KOPT-K1 (cell line): ENCODE data around the gene MPV17L2.

ENCODE experiments used
- H3K27ac ChIP-seq: fragments of 200-600 bp; sonication (generic); 2 replicates; pipeline ENCODE4 v1.5.1; 2016; ENCODE audit warnings: antibody characterized with exemption, mild to moderate bottlenecking, low read depth, low read length; ENCODE audit not compliant: poor library complexity, severe bottlenecking
- H3K36me3 ChIP-seq: fragments of 200-600 bp; sonication (generic); 2 replicates; pipeline ENCODE4 v1.5.1; 2017; ENCODE audit warnings: antibody characterized with exemption, mild to moderate bottlenecking, low read length, moderate library complexity; ENCODE audit not compliant: insufficient read depth
- H3K9me3 ChIP-seq: fragments of 200-600 bp; sonication (generic); 2 replicates; pipeline ENCODE4 v1.5.1; 2017; ENCODE audit warnings: antibody characterized with exemption, low read length, mild to moderate bottlenecking; ENCODE audit not compliant: insufficient read depth, poor library complexity, severe bottlenecking

MPV17L2 gene

DNA sequence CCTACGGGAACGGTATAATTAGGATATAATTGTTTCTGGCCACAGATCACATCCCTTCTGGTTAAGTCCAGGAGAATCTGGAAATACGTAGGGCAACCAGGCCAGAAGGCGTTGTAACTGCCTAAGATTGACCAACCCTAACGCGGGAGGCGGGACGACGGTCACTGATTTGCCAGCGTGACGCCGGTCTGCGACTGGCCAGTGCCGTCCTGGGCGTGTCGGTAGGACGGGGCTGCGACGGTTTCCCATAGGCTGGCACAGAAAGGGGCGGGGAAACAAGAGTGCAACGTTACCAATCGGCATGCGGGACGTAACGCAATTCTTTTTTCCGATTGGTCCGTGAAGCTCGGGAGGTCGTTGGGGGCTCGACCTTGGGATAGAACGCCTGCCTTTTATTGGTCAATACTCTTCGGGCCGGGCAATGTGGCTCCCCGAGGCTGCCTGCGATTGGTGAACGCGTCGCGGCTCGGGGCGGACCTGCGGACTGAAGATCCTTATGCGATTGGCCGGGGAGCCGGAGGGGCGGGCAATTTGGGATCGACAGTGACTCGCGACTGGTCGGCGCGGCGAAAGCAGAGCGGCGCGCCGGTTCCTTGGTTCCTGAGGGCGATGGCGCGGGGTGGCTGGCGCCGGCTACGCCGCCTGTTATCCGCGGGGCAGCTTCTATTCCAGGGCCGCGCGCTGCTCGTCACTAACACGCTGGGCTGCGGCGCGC lies at the start of gene MPV17L2:
MPV17L2 (plus strand) TSS at position 546 of the 715 bp plus-strand sequence; CDS start at position 610, 64 bp downstream.
- peaks cover 7% of the 10 kb centered on the region; the same call in 1 of the 2 replicates for H3K36me3 ChIP-seq
- H3K27ac ChIP-seq, result peak within 1 kb of the TSS; percentile 64
- no peaks in the 10 kb centered on the region for H3K9me3 ChIP-seq

DNA sequence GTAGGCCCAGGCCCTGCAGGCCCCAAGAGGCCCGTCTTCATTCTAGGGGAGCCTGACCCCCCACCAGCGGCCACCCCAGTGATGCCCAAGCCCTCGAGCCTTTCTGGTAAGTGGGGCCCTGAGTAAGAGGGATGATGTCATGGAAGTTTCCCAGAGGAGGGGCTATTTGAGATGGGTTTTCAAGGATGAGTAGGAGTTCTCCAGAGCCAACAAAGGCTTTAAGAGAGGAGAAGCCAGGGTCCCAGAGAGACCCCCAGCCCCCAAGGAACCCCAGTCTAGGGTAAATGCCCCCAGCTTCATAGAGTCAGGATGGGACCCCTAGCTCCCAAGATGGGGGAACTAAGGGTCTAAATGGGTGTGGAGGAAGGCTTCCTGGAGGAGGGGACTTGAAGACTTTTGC lies 49.1 kb upstream of the MPV17L2 start:
- Histone ChIP-seq H3K36me3 (peaks cover 71% of the 10 kb centered on the region), H3K9me3 (no peaks in the 10 kb centered on the region)

GRCh38 chr19:18144361-18144760 lies 48.7 kb upstream of the MPV17L2 start:
- H3K27ac ChIP-seq, result no peak overlapping the region
- H3K9me3 ChIP-seq, result no peaks in the 10 kb centered on the region
- peaks cover 67% of the 10 kb centered on the region for H3K36me3 ChIP-seq

More for the DNA sequence above, 49.1 kb upstream of the MPV17L2 start:
- no peak overlapping the region for H3K27ac ChIP-seq

- Histone ChIP-seq H3K27ac (no peak overlapping the region), H3K36me3 (peaks cover 67% of the 10 kb centered on the region), H3K9me3 (no peaks in the 10 kb centered on the region)
These were observed 48.1 kb upstream of the MPV17L2 start for GRCh38 chr19:18144906-18145305.

DNA sequence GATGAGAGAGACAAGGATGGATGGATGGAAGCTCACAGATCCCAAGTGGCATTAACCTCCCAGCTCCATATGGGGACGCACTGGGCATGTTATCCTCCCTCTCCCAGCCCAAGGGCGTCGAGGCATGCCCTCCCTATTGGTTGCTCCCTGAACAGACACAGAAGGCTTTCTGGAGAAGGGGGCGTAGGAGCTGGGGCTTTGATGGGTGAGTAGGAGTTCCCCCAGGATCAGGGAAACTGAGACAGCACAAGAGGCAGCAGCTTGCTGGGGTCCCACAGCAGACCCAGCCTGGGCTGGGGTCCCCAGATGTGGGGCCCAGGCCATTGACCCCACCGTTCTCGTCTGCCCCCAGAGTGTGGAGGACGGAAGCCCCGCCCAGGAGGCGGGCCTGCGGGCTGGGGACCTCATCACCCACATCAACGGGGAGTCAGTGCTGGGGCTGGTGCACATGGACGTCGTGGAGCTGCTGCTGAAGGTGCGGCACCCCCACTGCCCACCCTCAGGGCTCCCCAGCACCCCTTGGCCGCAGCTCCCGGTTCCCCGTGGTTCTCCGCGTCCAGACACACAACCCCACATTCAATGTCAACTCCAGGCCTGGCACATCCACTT lies 47.5 kb upstream of the MPV17L2 start:
- peaks cover 63% of the 10 kb centered on the region for H3K36me3 ChIP-seq
- H3K27ac ChIP-seq, result no peak overlapping the region
- no peaks in the 10 kb centered on the region for H3K9me3 ChIP-seq

- peaks cover 50% of the 10 kb centered on the region for H3K36me3 ChIP-seq
- no peak overlapping the region for H3K27ac ChIP-seq
- H3K9me3 ChIP-seq, result no peaks in the 10 kb centered on the region
These were observed 45.6 kb upstream of the MPV17L2 start for GRCh38 chr19:18147396-18147795.

GRCh38 chr19:18149596-18149975 lies 43.4 kb upstream of the MPV17L2 start:
- peaks cover 28% of the 10 kb centered on the region for H3K36me3 ChIP-seq

DNA sequence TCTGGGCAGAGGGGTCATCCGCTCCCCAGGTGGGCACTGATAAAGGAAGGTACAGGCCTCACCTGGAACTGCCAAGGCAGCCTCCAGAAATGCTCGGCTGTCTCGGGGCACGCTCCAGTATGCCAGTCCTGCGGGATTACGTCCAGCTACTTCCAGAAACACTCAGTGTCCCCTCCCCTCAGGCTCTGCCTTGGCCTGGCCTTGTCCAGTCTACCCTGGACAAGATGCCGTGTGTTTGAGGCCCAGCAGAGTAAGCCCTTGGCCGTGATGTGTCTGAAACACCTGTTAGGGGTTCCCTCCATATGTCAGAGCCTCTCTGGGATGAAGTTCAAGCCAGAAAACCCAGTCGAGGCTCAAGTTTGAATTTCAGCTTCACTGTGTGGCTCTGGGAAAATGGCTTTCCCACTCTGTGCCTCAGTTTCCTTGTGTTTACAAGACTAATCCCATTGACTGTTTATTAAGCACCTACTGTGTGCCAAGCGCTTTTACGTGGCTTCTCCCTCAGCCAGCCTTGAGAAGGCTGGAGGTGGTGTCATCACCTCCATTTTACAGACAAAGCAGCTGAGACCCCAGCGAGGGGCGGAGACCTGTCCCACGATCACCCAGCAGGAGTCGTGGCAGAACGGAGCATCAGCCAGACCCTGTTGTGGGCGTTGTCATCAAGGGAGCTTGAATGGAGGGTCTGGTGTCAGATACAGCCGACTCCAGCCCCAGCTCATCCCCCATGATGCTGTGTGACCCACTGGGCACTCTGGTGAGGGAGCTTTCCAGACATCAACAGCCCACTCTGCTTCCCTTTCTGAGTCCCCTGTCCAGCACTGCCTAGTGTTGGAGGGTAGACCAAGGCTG lies 42.0 kb upstream of the MPV17L2 start:
- Histone ChIP-seq H3K9me3 (no peaks in the 10 kb centered on the region), H3K27ac (peak overlapping the region; percentile 81), H3K36me3 (peaks cover 17% of the 10 kb centered on the region)

More at GRCh38 chr19:18149596-18149975, 43.4 kb upstream of the MPV17L2 start:
- Histone ChIP-seq H3K9me3 (no peaks in the 10 kb centered on the region), H3K27ac (no peak overlapping the region)

GRCh38 chr19:18152442-18152816 lies 40.6 kb upstream of the MPV17L2 start:
- Histone ChIP-seq H3K36me3 (peaks cover 15% of the 10 kb centered on the region; the same call in 1 of the 2 replicates), H3K9me3 (no peaks in the 10 kb centered on the region), H3K27ac (peak overlapping the region; percentile 81)

- peak within 1 kb of the TSS; percentile 81 for H3K27ac ChIP-seq
- H3K36me3 ChIP-seq, result peaks cover 15% of the 10 kb centered on the region; the same call in 1 of the 2 replicates
- H3K9me3 ChIP-seq, result no peaks in the 10 kb centered on the region
These were observed 40.0 kb upstream of the MPV17L2 start, which contains the start of gene PIK3R2 for GRCh38 chr19:18152817-18153555. Gene PIK3R2, plus strand, starts transcription at chr19:18153163. Its CDS starts 2,717 bp downstream, at chr19:18155880.

GRCh38 chr19:18153556-18154134 lies 39.4 kb upstream of the MPV17L2 start:
- no peaks in the 10 kb centered on the region for H3K9me3 ChIP-seq
- H3K36me3 ChIP-seq, result peaks cover 15% of the 10 kb centered on the region; the same call in 1 of the 2 replicates
- peak overlapping the region; percentile 81 for H3K27ac ChIP-seq

- H3K27ac ChIP-seq, result no peak overlapping the region
- peaks cover 15% of the 10 kb centered on the region; the same call in 1 of the 2 replicates for H3K36me3 ChIP-seq
- H3K9me3 ChIP-seq, result no peaks in the 10 kb centered on the region
These were observed 37.6 kb upstream of the MPV17L2 start for GRCh38 chr19:18155095-18156087.

DNA sequence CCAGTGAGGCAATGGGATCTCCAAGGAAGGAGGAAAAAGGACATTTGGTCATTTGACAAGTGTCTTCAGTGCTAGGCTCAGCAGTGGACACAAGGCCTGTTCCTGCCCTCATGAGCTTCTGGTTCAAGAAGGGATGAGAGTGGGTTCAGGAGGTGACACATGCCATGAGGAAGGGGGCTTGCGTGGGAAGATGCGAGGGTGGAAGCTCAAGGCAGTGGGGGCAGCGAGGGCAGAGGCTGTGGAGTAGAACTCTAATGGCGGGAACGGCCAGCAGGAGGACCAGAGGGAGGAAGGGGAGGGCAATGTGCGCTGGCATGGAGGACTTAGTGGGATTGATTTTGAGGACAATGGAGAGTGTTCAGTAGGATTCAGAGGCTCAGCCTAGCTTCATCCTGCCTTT lies 36.8 kb upstream of the MPV17L2 start:
- H3K36me3 ChIP-seq, result peaks cover 11% of the 10 kb centered on the region; the same call in 1 of the 2 replicates
- H3K9me3 ChIP-seq, result no peaks in the 10 kb centered on the region
- H3K27ac ChIP-seq, result no peak overlapping the region
